NCI-H82 (cell line): ENCODE results near the gene COL8A1.
A peak's percentile ranks its signal among the peaks of the same experiment; 100 is the strongest.
"Not testable (repeated sequence)": the region's sequence is repeated elsewhere in the genome, so short reads cannot be mapped to it uniquely, and the experiment has no call there.

ENCODE experiments used
- DNase-seq: peaks from one replicate; lab custom pipeline; 2025; lab: John Stamatoyannopoulos, UW

COL8A1 gene

GRCh38 chr3:99709686-99710085 lies 71.3 kb downstream of the COL8A1 start:
- no peak for DNase-seq

GRCh38 chr3:99710094-99710493 lies 71.7 kb downstream of the COL8A1 start:
- DNase-seq, result no peak

- DNase-seq, result no peak
Measured at GRCh38 chr3:99711351-99711750, 73.0 kb downstream of the COL8A1 start.

- no peak for DNase-seq
Measured at GRCh38 chr3:99712291-99712954, 74.0 kb downstream of the COL8A1 start.

- peak; percentile 78 for DNase-seq
Measured at GRCh38 chr3:99713440-99713839, 75.0 kb downstream of the COL8A1 start.

GRCh38 chr3:99714146-99714545 lies 75.8 kb downstream of the COL8A1 start:
- DNase-seq, result no peak

GRCh38 chr3:99714575-99714974 lies 76.2 kb downstream of the COL8A1 start:
- DNase-seq, result no peak

GRCh38 chr3:99716463-99716995 lies 78.1 kb downstream of the COL8A1 start:
- no peak for DNase-seq

GRCh38 chr3:99720985-99721632 lies 82.7 kb downstream of the COL8A1 start:
- no peak for DNase-seq

GRCh38 chr3:99721633-99722007 lies 83.2 kb downstream of the COL8A1 start:
- DNase-seq, result no peak

- no peak for DNase-seq
Measured at GRCh38 chr3:99724276-99724675, 85.9 kb downstream of the COL8A1 start.

GRCh38 chr3:99730870-99731269 lies 92.5 kb downstream of the COL8A1 start:
- DNase-seq, result no peak

GRCh38 chr3:99731499-99731898 lies 93.1 kb downstream of the COL8A1 start:
- no peak for DNase-seq

- not testable (repeated sequence) for DNase-seq
Measured at GRCh38 chr3:99740371-99740770, 102.0 kb downstream of the COL8A1 start.

GRCh38 chr3:99741588-99741987 lies 103.2 kb downstream of the COL8A1 start:
- no peak for DNase-seq

- peak; percentile 44 for DNase-seq
Measured at GRCh38 chr3:99747915-99748314, 109.5 kb downstream of the COL8A1 start.

GRCh38 chr3:99751649-99752048 lies 113.3 kb downstream of the COL8A1 start:
- no peak for DNase-seq

GRCh38 chr3:99753268-99753975 lies 115.0 kb downstream of the COL8A1 start:
- DNase-seq, result peak; percentile 81

- DNase-seq, result no peak
Measured at GRCh38 chr3:99755831-99756230, 117.4 kb downstream of the COL8A1 start.

GRCh38 chr3:99757966-99758365 lies 119.6 kb downstream of the COL8A1 start:
- no peak for DNase-seq

GRCh38 chr3:99758502-99759177 lies 120.2 kb downstream of the COL8A1 start:
- DNase-seq, result no peak

- no peak for DNase-seq
Measured at GRCh38 chr3:99760031-99760430, 121.6 kb downstream of the COL8A1 start.
